NCI-H345 treated with DMSO at 0.1 percent for 48 hours (cell line): ENCODE measurements around the gene WFDC5.
"Not testable (repeated sequence)": the region's sequence is repeated elsewhere in the genome, so short reads cannot be mapped to it uniquely, and the experiment has no call there.

ENCODE experiments used
- DNase-seq: peaks from one replicate; lab custom pipeline; 2025; ENCODE audit not compliant: unreplicated experiment; lab: John Stamatoyannopoulos, UW

Gene WFDC5

GRCh38 chr20:45090481-45090880, 24.5 kb downstream of the WFDC5 start:
- DNase-seq, result no peak

DNA sequence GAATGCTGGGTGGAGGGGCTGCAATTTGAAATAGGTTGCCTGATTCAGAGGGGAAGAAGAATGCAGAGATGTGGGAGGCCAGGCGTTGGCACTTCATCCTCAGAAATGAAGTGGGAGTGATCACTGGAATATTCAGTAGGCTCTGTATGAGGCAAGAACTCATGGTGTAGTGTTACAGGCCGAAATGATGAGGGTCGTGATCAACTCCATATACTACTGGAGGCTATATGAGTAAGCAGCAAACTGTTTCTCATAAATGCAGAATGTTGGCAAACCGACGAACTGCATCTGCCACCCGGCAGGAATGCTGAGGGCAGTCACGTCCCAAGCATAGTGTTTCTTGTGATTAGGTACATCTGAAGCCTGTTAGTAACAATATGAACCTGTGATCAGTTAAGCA, 26.7 kb downstream of the WFDC5 start:
- no peak for DNase-seq

- DNase-seq, result no peak
These were observed 27.2 kb downstream of the WFDC5 start for GRCh38 chr20:45087814-45088213.

- no peak for DNase-seq
These were observed 27.7 kb downstream of the WFDC5 start for GRCh38 chr20:45087097-45087790.

GRCh38 chr20:45085867-45086266, 29.1 kb downstream of the WFDC5 start:
- DNase-seq, result no peak

DNA sequence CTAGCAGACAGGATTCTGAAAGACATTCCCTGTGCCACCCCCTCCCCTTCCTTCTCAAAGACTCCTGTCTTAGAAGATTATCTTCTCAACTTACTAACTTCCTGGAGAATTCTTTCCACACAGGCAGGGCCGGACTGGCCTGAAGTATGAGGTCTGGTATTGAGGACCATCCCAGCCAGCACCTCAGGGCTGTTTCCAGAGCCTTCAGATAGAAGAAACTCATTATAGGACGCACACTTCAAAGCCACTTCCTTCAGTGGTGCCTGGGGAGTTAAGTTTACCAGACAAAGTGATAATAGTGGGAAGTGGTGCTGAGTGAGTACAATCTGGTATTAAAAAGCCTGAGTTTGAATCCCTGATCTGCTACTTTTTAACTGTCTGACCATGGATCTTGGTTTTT, 29.7 kb downstream of the WFDC5 start:
- no peak for DNase-seq

GRCh38 chr20:45083127-45083526, 31.8 kb downstream of the WFDC5 start:
- DNase-seq, result no peak

DNA sequence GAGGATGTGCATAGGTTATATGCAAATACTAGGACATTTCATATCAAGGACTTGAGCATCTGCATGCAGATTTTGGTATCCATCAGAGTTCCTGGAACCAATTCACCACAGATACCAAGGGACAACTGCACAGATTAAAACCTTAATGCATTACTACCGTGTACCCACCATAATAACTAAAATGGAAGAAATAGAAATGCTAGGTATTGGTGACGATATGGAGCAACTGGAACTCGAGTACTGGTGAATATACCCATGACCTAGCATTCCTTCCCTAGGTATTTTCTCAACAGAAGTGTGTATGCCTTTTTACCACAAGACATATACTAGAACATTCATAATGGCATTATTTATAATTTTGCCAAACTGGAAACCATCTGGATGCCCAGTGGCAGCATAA, 32.5 kb downstream of the WFDC5 start:
- no peak for DNase-seq

DNA sequence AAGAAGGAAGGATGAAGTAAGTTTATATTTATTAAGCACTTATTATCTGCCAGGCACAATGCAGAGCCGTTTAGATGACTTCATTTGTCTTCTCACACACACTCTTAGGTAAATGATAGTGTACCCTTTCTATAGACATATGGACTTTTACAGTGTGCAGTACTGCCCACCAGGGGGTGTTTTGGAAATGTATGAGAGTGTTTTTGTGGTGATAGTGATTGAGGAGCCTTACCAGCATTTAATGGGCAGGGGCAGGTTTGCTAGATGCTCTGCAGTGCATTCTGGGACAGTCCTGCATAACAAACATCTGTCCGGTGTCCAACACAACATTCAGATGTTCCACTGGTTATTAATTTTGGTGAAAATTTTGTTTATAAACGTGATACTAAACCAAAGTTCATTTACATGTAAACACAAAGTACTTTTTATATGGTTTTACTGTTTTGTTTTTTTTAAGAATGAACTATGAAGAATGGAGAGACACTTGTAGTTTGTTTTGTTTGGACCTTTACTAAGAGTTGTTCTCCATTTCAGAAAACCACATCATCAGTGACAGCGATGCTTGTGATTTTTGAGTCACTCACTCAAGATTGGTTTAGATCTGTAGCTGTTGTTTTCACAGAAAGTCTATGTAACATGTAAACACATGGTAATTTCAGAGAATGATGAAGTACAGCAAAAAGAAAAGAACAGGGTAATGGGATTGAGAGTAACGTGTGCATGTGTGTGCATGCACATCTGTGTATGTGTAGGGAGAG, 33.9 kb downstream of the WFDC5 start:
- no peak for DNase-seq

DNA sequence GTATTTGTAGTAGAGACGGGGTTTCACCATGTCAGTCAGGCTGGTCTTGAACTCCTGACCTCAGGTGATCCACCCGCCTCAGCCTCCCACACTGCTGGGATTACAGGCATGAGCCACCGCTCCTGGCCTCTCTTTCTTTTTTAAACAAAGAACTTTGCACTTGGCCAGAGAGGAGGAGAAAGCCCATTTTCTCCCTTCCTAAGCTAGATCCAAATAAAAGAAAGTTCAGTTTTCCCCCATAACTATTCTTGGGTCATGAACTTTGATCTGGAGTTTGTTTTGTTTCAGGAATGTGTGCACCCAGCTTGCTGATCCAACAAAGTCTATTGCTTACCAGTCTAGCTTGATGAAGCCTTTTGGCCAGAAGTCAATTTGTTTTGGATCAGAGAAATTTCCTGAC, 37.4 kb downstream of the WFDC5 start:
- no peak for DNase-seq

DNA sequence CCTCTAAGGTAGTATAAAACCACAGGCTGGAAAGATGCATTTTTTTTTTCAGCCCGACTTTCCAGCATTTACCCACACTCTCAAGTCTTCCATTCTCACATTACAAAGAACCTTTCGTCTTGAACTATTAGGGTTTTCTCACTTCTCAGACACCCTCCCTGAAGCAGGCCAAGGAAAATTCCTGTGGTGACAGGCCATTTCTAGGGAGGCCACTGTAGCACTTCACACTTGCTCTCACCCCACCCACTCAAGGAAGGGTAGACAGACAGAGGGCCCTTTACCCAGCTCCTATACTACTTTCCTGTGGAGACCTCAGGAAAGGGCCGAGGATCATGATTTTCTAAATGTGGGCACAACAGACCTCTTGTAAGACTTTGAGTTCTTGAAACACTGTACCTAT, 41.8 kb downstream of the WFDC5 start:
- DNase-seq, result no peak

- DNase-seq, result no peak
These were observed 42.9 kb downstream of the WFDC5 start for GRCh38 chr20:45072066-45072465.

GRCh38 chr20:45070932-45071632, 43.9 kb downstream of the WFDC5 start:
- DNase-seq, result no peak

GRCh38 chr20:45069261-45069660, 45.7 kb downstream of the WFDC5 start:
- no peak for DNase-seq

GRCh38 chr20:45067558-45067957, 47.4 kb downstream of the WFDC5 start:
- no peak for DNase-seq

DNA sequence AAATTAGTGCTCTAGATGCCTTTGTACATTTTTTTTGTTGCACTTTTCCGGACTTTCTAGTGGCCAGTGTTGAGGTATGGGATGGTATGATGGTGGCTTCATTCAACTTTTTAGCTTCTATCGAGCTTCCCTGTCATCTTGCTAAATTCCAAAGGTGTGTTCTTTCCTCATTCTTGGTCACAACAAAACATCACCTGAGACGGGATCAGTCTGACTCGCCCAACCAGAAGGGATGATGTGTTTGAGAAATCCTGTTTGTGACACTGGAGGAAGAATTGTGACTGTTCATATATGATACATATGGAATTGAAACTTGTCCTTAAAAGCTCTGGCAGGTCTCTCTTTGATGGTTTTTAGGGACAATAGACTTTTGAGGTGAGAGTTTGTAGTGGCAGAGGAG, 47.9 kb downstream of the WFDC5 start:
- DNase-seq, result no peak

GRCh38 chr20:45066372-45066771, 48.6 kb downstream of the WFDC5 start:
- no peak for DNase-seq

GRCh38 chr20:45064812-45065211, 50.2 kb downstream of the WFDC5 start:
- DNase-seq, result no peak

- not testable (repeated sequence) for DNase-seq
These were observed 51.9 kb downstream of the WFDC5 start for GRCh38 chr20:45063107-45063506.

DNA sequence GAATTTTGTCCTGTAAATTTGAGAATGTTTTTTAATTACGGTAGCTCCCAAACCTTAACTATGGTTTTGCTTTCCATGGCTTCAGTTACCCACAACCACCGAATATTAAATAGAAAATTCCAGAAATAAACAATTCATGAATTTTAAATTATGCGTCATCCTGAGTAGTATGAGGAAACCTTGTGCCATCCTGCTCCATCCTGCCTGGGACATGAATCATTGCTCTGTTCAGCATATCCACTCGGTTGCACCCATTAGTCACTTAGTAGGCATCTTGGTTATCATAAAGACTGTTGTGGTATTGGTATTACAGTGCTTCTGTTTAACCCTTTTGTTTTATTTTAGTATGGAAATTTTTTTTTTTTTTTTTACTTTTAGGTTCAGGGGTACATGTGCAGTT, 53.7 kb downstream of the WFDC5 start:
- DNase-seq, result no peak

- DNase-seq, result no peak
These were observed 54.7 kb downstream of the WFDC5 start for GRCh38 chr20:45060294-45060693.
